GM19324 (cell line): ENCODE results near the gene GADD45G.

Source experiments
- ATAC-seq: cut with Tn5 transposase; IDR thresholded peaks from one replicate; pipeline ENCODE4 v1.9.1; 2021; ENCODE audit warnings: mild to moderate bottlenecking, moderate library complexity; ENCODE audit not compliant: unreplicated experiment, low FRiP score

The GADD45G gene

DNA sequence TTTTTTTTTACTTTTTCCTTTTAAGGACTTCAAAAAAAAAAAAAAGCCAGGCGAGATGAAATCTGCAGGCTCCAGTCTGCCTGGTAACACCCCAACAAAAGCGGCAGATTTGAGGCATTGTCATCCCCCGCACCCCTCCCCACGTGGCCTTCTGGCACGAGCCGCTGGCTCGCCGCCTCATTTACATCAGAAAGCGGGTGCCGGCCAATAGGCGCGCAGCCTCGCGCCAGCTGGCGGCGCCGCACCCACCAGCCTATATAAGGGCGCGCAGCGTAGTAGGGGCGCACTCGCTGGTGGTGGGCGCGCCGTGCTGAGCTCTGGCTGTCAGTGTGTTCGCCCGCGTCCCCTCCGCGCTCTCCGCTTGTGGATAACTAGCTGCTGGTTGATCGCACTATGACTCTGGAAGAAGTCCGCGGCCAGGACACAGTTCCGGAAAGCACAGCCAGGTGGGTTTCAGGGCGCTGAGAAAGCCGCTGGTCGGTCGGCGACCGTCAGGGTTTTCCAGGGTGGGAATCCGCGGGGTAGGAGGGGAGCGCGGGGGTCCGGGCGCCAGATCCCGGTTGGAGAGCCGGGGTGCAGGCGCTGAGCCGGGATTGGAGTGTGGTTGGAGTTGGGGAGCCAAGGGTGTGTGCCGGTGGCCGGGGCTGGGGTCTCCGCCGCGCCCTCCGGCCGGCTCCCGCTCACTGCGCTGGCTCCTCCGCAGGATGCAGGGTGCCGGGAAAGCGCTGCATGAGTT, at the start of gene GADD45G:
GADD45G (plus strand) TSS at position 284 of the 736 bp plus-strand sequence; CDS start at position 394, 110 bp downstream.
- ATAC-seq: no peak

GRCh38 chr9:89555036-89555415, 49.8 kb upstream of the GADD45G start:
- no peak for ATAC-seq

GRCh38 chr9:89555451-89556375, 49.1 kb upstream of the GADD45G start:
- ATAC-seq: no peak

DNA sequence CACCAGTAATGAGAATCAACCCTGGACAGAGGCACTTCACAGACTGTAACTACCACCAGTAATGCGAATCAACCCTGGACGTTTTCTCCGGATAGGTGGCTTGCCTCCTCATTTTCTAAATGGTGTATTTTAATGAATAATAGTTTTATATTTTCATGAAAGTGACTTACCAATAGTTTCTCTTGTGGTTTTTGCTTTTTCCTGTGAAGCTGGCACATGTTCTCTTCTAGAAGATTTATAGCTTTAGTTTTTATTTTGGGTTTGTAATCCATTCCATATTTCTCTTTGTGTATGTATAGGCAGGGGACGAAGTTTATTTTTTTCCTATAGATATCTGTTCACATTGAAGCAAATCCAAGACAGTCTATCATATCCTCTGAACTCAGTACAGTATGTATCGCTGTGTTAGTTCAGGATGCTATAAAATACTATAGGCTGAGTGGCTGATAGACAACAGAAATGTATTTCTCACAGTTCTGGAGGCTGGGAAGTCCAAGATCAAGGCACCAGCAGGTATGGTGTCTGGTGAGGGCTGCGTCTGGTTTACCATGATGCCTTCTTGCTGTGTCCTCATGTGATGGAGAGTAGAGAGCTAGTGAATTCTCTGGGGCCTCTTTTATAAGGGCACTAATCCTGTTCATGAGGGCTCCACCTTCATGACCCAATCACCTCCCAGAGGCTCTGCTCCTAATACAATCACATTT, 46.5 kb upstream of the GADD45G start:
- no peak for ATAC-seq

GRCh38 chr9:89558948-89559347, 45.9 kb upstream of the GADD45G start:
- no peak for ATAC-seq

- no peak for ATAC-seq
Observed at GRCh38 chr9:89562186-89562814, 42.5 kb upstream of the GADD45G start.

GRCh38 chr9:89563571-89564345, 41.1 kb upstream of the GADD45G start:
- ATAC-seq: no peak

- no peak for ATAC-seq
Observed at GRCh38 chr9:89564346-89564878, 40.4 kb upstream of the GADD45G start.

DNA sequence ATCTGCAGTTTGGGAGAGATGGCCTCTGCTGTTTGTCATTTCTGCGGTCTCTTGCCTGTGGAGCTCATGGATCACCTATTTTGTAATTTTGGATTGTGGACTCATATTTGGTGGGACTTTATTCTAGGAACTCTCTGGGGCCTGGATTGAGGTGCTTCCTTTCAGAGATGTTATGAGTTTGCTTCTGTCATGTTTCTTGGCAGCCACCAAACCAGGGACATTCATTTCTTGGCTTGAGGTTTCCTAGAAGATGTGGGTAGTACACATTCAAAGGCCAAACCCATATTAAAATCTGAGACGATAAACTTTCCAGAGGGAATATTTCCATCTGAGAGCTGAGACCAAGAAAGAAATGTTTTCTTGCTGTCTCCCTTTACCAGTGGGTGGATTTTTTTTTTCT, 37.2 kb upstream of the GADD45G start:
- no peak for ATAC-seq

DNA sequence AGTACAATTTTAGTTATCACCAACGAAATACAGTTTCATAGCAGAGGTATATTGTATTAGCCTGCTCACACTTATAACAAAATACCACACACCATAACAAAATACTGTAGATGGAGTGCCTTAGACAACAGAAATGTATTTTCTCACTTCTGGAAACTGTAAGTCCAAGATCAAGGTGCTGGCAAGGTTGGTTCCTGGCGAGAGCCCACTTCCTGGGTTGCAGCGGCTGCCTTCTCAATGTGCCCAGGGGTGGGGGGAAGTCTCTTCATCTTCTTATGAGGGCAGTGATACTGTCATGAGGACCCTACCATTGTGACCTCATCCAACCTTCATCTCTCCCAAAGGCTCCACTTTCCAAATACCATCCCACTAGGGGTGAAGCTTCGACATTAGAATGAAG, 30.5 kb upstream of the GADD45G start:
- ATAC-seq: no peak

- ATAC-seq: no peak
Observed at GRCh38 chr9:89576404-89576839, 28.4 kb upstream of the GADD45G start.

GRCh38 chr9:89577363-89577762, 27.4 kb upstream of the GADD45G start:
- no peak for ATAC-seq

DNA sequence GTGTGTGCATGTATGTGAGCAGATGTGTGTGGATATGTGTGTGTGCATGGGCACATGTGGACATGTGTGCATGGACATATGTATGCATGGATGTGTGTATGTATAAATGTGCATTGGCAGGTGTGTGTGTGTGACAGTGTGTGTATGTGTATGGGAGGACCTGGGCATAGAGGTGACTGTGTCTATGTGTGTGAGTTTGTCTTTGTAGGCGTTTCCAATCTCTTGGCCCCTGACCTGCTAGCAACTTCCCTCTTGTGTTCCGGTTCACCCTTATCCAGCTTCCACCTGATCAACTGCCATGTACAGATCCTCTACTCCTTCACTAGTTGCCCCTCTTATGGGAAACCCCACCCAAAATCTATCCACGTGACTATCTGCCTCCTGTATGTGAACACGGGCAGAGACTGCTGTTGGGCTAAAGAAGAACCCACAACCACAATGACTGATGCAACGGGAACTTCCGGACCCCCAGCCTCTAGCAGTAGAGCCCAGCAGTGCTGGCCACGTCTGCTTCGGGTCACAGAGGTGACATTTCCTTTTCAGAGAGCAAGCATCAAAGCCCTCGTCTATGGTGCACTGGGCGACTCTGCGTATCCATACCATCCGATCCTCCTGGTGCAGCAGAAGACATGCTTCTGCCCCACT, 24.9 kb upstream of the GADD45G start:
- no peak for ATAC-seq

GRCh38 chr9:89586311-89586710, 18.5 kb upstream of the GADD45G start:
- no peak for ATAC-seq

DNA sequence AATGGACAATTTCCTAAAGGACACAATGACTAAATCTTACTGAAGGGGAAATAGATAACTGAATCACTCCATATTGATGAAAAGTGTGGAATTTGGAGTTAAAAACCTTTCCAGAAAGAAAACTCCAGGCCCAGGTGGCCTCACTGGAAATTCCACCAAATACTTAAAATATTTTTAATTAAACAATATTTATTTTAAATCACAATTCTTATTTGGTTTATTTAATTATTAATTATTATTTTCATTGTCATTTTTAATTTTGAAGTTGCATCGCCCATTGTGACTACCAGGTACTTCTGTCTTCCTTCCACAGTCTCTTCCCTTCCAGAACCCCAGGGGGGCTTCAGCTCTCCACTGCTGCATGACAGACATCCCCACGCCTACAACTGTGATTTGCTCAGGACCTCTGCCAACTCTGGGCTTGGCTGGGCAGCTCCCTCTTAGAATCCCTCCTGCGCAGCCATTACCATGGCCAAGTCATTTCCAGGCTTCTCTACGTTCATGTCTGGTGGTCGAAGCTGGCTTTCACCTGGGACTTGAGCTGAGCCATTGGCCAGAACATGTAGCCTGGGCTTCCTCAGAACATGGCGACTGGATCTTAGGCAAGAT, 16.4 kb upstream of the GADD45G start:
- ATAC-seq: no peak

GRCh38 chr9:89590415-89590814, 14.4 kb upstream of the GADD45G start:
- no peak for ATAC-seq

DNA sequence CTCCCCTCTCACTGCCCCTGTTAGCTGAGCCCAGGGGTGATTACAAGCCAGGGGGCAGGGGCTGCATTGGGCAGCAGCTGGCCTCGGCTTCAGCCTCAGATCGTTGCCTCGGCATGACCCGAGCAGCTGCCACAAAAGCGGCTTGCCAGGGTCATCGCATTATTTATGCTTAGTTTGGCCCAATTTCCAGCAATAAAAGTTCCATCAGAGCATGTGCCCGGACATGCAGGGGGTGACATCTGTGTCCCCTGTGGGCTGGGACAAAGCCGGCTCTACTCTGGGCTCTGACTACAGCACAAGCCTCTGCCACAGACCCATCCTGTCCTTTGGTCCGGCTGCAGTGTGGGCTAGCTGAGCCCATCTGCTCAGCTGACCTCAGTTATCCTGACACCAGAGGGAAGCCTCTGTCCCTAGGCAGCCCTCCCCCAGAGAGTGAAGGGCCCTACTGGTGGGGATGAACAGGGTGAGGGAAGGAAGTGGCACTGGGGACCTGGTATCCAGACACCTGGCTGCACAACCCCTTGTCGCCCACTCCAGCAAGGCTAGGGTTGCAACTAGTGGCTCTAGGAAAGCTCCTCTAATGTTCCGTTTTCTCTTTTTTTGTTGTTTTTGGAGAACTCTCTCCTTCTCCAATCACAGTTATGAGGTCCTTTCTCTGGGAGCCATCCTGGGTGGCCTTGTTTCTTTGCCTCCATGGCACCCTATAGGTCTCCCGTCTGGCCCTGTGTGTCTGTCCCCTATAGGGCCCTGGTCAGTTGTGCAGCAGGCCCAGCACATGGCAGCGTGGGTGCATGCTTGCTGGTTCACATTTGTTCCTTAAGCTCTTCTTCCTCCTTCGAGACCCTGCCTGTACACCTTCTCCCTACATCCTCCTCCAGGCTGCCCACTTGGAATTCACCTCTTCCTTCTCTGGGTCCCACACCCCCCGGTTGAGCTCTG, 13.3 kb upstream of the GADD45G start:
- ATAC-seq: no peak
